IMR-90 (cell line): ENCODE measurements around the gene PAFAH1B1. TPM values are rescaled to one million over a fixed set of nuclear protein-coding genes. Genes with fewer than 3 reads are reported as not detected.

ENCODE experiments used
- ATAC-seq: fragments of 200-7000 bp; cut with Tn5 transposase; 2 replicates; pipeline ENCODE4 v1.9.1; 2020; ENCODE audit warnings: low read depth, mild to moderate bottlenecking, moderate library complexity
- BruUV-seq: library from RNA; stranded (reverse); fragments of 400-500 nt; replicated peaks from 2 replicates; lab custom pipeline; 2021; lab: Mats Ljungman, UMichigan
- CTCF ChIA-PET: fragments of 300-600 bp; formaldehyde crosslinking; extraction: SDS; loops from one replicate; lab custom pipeline; 2021; ENCODE audit warnings: antibody characterized with exemption; lab: Yijun Ruan, JAX
- POLR2A ChIA-PET: fragments of 300-600 bp; sonication (Branson Sonifier 250); formaldehyde crosslinking; loops from one replicate; lab custom pipeline; 2022; ENCODE audit warnings: antibody characterized with exemption; ENCODE audit not compliant: unreplicated experiment; lab: Charles Lee
- DNase-seq: peaks from one replicate; pipeline ENCODE4 v3.0.0; 2013
- H2AFZ ChIP-seq: replicated peaks from 2 replicates; pipeline ENCODE3; 2013; ENCODE audit warnings: low read length, mild to moderate bottlenecking; ENCODE audit not compliant: poor library complexity
- H2AK5ac ChIP-seq: 2 replicates; pipeline ENCODE4 v1.6.1; 2013; ENCODE audit warnings: low read depth, low read length, inconsistent platforms
- H2AK9ac ChIP-seq: replicated peaks from 2 replicates; pipeline ENCODE3; 2013; ENCODE audit warnings: mild to moderate bottlenecking, low read depth, low read length, moderate library complexity; ENCODE audit not compliant: poor library complexity
- H2BK120ac ChIP-seq: 2 replicates; pipeline ENCODE4 v1.6.1; 2013; ENCODE audit warnings: low read depth, low read length, inconsistent platforms
- H2BK15ac ChIP-seq: 3 replicates; pipeline ENCODE4 v1.6.1; 2013; ENCODE audit warnings: low read depth, low read length, inconsistent platforms
- H2BK20ac ChIP-seq: 2 replicates; pipeline ENCODE4 v1.6.1; 2013; ENCODE audit warnings: low read depth, mild to moderate bottlenecking, inconsistent platforms, low read length, moderate library complexity
- H2BK5ac ChIP-seq: 2 replicates; pipeline ENCODE4 v1.6.1; 2013; ENCODE audit warnings: mild to moderate bottlenecking, low read depth, low read length, inconsistent platforms; ENCODE audit not compliant: poor library complexity, severe bottlenecking
- H3K14ac ChIP-seq: replicated peaks from 2 replicates; pipeline ENCODE4 v1.6.1; 2013; ENCODE audit warnings: low read depth, low read length, inconsistent platforms
- H3K18ac ChIP-seq: 2 replicates; pipeline ENCODE4 v1.6.1; 2013; ENCODE audit warnings: low read depth, low read length, control low read depth
- H3K23ac ChIP-seq: 2 replicates; pipeline ENCODE4 v1.6.1; 2013; ENCODE audit warnings: low read depth, low read length, inconsistent platforms
- H3K27ac ChIP-seq: 2 replicates; pipeline ENCODE4 v1.5.1; 2013; ENCODE audit warnings: mild to moderate bottlenecking, control low read depth, low read length; ENCODE audit not compliant: insufficient read depth
- H3K27me3 ChIP-seq: 2 replicates; pipeline ENCODE4 v1.6.1; 2013; ENCODE audit warnings: low read length; ENCODE audit not compliant: control insufficient read depth, insufficient read depth
- H3K36me3 ChIP-seq: 2 replicates; pipeline ENCODE4 v1.6.1; 2013; ENCODE audit warnings: low read length, mixed read lengths; ENCODE audit not compliant: control insufficient read depth, insufficient read depth
- H3K4ac ChIP-seq: 2 replicates; pipeline ENCODE4 v1.6.1; 2013; ENCODE audit warnings: low read depth, low read length, inconsistent platforms
- H3K4me1 ChIP-seq: 2 replicates; pipeline ENCODE4 v1.6.1; 2013; ENCODE audit warnings: low read length, mixed read lengths; ENCODE audit not compliant: control insufficient read depth, insufficient read depth
- H3K4me2 ChIP-seq: 2 replicates; pipeline ENCODE4 v1.6.1; 2013; ENCODE audit warnings: low read depth, mild to moderate bottlenecking, control low read depth, low read length, moderate library complexity
- H3K4me3 ChIP-seq: 2 replicates; pipeline ENCODE4 v1.5.1; 2013; ENCODE audit warnings: low read depth, mild to moderate bottlenecking, control low read depth, low read length, moderate library complexity; ENCODE audit not compliant: insufficient read depth
- H3K56ac ChIP-seq: 2 replicates; pipeline ENCODE4 v1.6.1; 2013; ENCODE audit warnings: low read length, inconsistent platforms; ENCODE audit not compliant: insufficient read depth; ENCODE audit errors: extremely low read depth
- H3K79me1 ChIP-seq, 2 experiments: 2 replicates each; pipeline ENCODE4 v1.6.1; 2013; ENCODE audit warnings: low read length in 2 of 2, inconsistent platforms in 1 of 2, low read depth in 1 of 2
- H3K9ac ChIP-seq: 2 replicates; pipeline ENCODE4 v1.6.1; 2013; ENCODE audit warnings: low read depth, low read length, control low read depth
- H3K9me1 ChIP-seq: 2 replicates; pipeline ENCODE4 v1.6.1; 2013; ENCODE audit warnings: low read length, inconsistent platforms; ENCODE audit not compliant: insufficient read depth
- H3K9me3 ChIP-seq: 2 replicates; pipeline ENCODE4 v1.6.1; 2013; ENCODE audit warnings: low read length; ENCODE audit not compliant: control insufficient read depth, insufficient read depth
- H4K20me1 ChIP-seq: 2 replicates; pipeline ENCODE4 v1.6.1; 2013; ENCODE audit warnings: low read length, inconsistent platforms; ENCODE audit not compliant: insufficient read depth
- H4K5ac ChIP-seq: 2 replicates; pipeline ENCODE4 v1.6.1; 2013; ENCODE audit warnings: mild to moderate bottlenecking, low read depth, low read length, control low read depth
- H4K8ac ChIP-seq, 2 experiments: 2 replicates each; pipeline ENCODE4 v1.6.1; 2013; ENCODE audit warnings: low read depth in 2 of 2, low read length in 2 of 2, control low read depth in 1 of 2, inconsistent platforms in 1 of 2
- H4K91ac ChIP-seq: 2 replicates; pipeline ENCODE4 v1.6.1; 2013; ENCODE audit warnings: low read depth, low read length, inconsistent platforms; ENCODE audit not compliant: insufficient read depth
- BHLHE40 ChIP-seq: fragments of 150-350 bp; IDR thresholded peaks from 2 replicates; pipeline ENCODE4 v1.6.1; 2016; ENCODE audit warnings: mild to moderate bottlenecking, low read depth, low read length
- CEBPB ChIP-seq: IDR thresholded peaks from 2 replicates; pipeline ENCODE4 v1.6.1; 2012; ENCODE audit warnings: low read depth, low read length, improper control_type of control experiment
- CTCF ChIP-seq: conservative IDR thresholded peaks from 2 replicates; pipeline ENCODE4 v1.5.1; 2012; ENCODE audit warnings: mild to moderate bottlenecking, low read depth, low read length, improper control_type of control experiment
- MAFK ChIP-seq: IDR thresholded peaks from 2 replicates; pipeline ENCODE4 v1.6.1; 2012; ENCODE audit warnings: low read depth, low read length, improper control_type of control experiment
- MAZ ChIP-seq: IDR thresholded peaks from 2 replicates; pipeline ENCODE4 v1.6.1; 2012; ENCODE audit warnings: low read depth, mild to moderate bottlenecking, low read length, improper control_type of control experiment, moderate library complexity, borderline replicate concordance
- POLR2A ChIP-seq: IDR thresholded peaks from 2 replicates; pipeline ENCODE4 v1.6.1; 2012; ENCODE audit warnings: mild to moderate bottlenecking, low read depth, low read length
- RAD21 ChIP-seq: IDR thresholded peaks from 2 replicates; pipeline ENCODE4 v1.6.1; 2012; ENCODE audit warnings: low read length, improper control_type of control experiment
- RCOR1 ChIP-seq: IDR thresholded peaks from 2 replicates; pipeline ENCODE4 v1.6.1; 2012; ENCODE audit warnings: mild to moderate bottlenecking, low read length, improper control_type of control experiment; ENCODE audit not compliant: insufficient replicate concordance
- RFX5 ChIP-seq: IDR thresholded peaks from 2 replicates; pipeline ENCODE4 v1.8.0; 2012; ENCODE audit warnings: low read depth, mild to moderate bottlenecking, low read length, moderate library complexity
- WGBS, 2 experiments: methylation state at CpG; one replicate each; pipeline versions ENCODE4 v1.1.5 to v1.1.7; 2013; ENCODE audit warnings: missing lambda C conversion rate in 2 of 2; ENCODE audit not compliant: insufficient read length in 1 of 2; ENCODE audit errors: extremely low coverage in 2 of 2; 5-methylcytosine and 5-hydroxymethylcytosine counted together
- dilution Hi-C: fragments of 300-500 bp; cut with HindIII; formaldehyde crosslinking; loops from one replicate; pipeline ENCODE4 v1.14.3; 2018; ENCODE audit warnings: low sequenced_read_pairs; ENCODE audit not compliant: unreplicated experiment
- in situ Hi-C: fragments of 300-500 bp; cut with MboI; formaldehyde crosslinking; loops from 3 replicates; pipeline ENCODE4 v1.14.3; 2019; ENCODE audit warnings: low sequenced_read_pairs, inconsistent platforms, mixed read lengths
- intact Hi-C: fragments of 100-400 bp; cut with micrococcal nuclease; formaldehyde crosslinking; loops from 2 replicates; pipeline ENCODE4 v1.10.0; 2022
- polyA plus RNA-seq, 3 experiments: library from polyadenylated mRNA; depleted of rRNA; stranded (reverse); fragments of >200 nt; gene quantifications; 2 replicates each; pipeline ENCODE4 v1.2.3, GENCODE V29; 2012; ENCODE audit warnings: low replicate concordance in 1 of 3
- total RNA-seq: library from RNA; depleted of rRNA; stranded (reverse); fragments of >200 nt; gene quantifications from 2 replicates; pipeline ENCODE4 v1.2.3, GENCODE V29; 2012

PAFAH1B1 gene
- total and polyA plus RNA-seq, 2 of the 4 experiments (the other 2 are of a cell fraction): 64.5 to 127 TPM

- intact Hi-C loops (no loop called here), dilution Hi-C loops (no loop called here), in situ Hi-C loops (no loop called here)
- Histone ChIP-seq H3K4ac (no peak overlapping the region), H3K9me1 (peaks cover 22% of the 10 kb centered on the region), H3K4me3 (no peak overlapping the region), H4K5ac (no peak overlapping the region), H2AK9ac (peak overlapping the region; percentile 69), H2BK15ac (no peak overlapping the region), H3K23ac (no peak overlapping the region; the same call in 1 of the 2 replicates), H3K36me3 (peaks cover 12% of the 10 kb centered on the region), H3K9ac (no peak overlapping the region), H3K56ac (no peak overlapping the region), H2AFZ (no peak overlapping the region), H3K18ac (no peak overlapping the region), H2AK5ac (no peak overlapping the region), H3K9me3 (no peaks in the 10 kb centered on the region), H3K27ac (no peak overlapping the region), H2BK5ac (no peak overlapping the region), H4K91ac (no peak overlapping the region), H2BK20ac (no peak overlapping the region), H2BK120ac (no peak overlapping the region), H3K14ac (no peak overlapping the region), H3K4me2 (no peak overlapping the region), H3K27me3 (no peaks in the 10 kb centered on the region), H3K79me1 (peaks cover 11 to 84% of the 10 kb centered on the region in 2 experiments), H4K20me1 (peaks cover 79% of the 10 kb centered on the region), H3K4me1 (peaks cover 31% of the 10 kb centered on the region), H4K8ac (no peak overlapping the region)
- no peak for ATAC-seq
- no peak for DNase-seq
- BruUV-seq: no TSS peak
- POLR2A ChIA-PET: no interaction called here
- CTCF ChIA-PET: no interaction called here
- TF ChIP-seq RCOR1 (no peak), CEBPB (no peak), MAFK (no peak), POLR2A (no peak), BHLHE40 (no peak), RAD21 (peak; percentile 32; the same call in 1 of the 2 replicates), CTCF (peak; percentile 33), MAZ (no peak), RFX5 (no peak)
- WGBS, 2 experiments: no CpG with 5 or more reads among the region's 13 CpGs
These were observed 114.5 kb downstream of the PAFAH1B1 start for GRCh38 chr17:2707721-2708584.
